Left ventricle myocardium inferior (tissue), 1 donor: ENCODE data around the gene PDZD4. TPM values are rescaled to one million over a fixed set of nuclear protein-coding genes. Genes with fewer than 3 reads are reported as not detected.

ENCODE experiments used
- DNase-seq: peaks from one replicate; pipeline ENCODE4 v3.0.0-alpha.2; 2020
- H3K27ac ChIP-seq: fragments of 200-600 bp; replicated peaks from 2 replicates; pipeline ENCODE4 v1.8.0; 2021
- H3K27me3 ChIP-seq: fragments of 200-600 bp; 2 replicates; pipeline ENCODE4 v1.8.0; 2021; ENCODE audit warnings: low read depth
- H3K36me3 ChIP-seq: fragments of 200-600 bp; 2 replicates; pipeline ENCODE4 v1.8.0; 2021
- H3K4me1 ChIP-seq: fragments of 200-600 bp; 2 replicates; pipeline ENCODE4 v1.8.0; 2021
- H3K4me3 ChIP-seq: fragments of 200-600 bp; 2 replicates; pipeline ENCODE4 v1.8.0; 2021; ENCODE audit warnings: mild to moderate bottlenecking, moderate library complexity
- H3K9me3 ChIP-seq: fragments of 200-600 bp; replicated peaks from 2 replicates; pipeline ENCODE4 v1.8.0; 2021
- CTCF ChIP-seq: fragments of 200-600 bp; IDR thresholded peaks from 2 replicates; pipeline ENCODE4 v1.8.0; 2021; ENCODE audit warnings: antibody characterized with exemption, mild to moderate bottlenecking, borderline replicate concordance
- intact Hi-C: fragments of 100-400 bp; cut with micrococcal nuclease; formaldehyde crosslinking; loops from one replicate; pipeline ENCODE4 v1.11.0; 2022
- total RNA-seq: library from RNA; stranded (reverse); fragmentation: NEBNext Ultra II Directional; extraction: Animal tissue kit (Norgen Biotek cat#: 25700); gene quantifications from one replicate; pipeline ENCODE4 v1.2.1, GENCODE V29; 2021
- donor health status: DM: no; HTN: yes; CAD: no; lungs with severe emphysema.

PDZD4 gene
- total RNA-seq, 1 donor from 2014 or later = 4.5 TPM

DNA sequence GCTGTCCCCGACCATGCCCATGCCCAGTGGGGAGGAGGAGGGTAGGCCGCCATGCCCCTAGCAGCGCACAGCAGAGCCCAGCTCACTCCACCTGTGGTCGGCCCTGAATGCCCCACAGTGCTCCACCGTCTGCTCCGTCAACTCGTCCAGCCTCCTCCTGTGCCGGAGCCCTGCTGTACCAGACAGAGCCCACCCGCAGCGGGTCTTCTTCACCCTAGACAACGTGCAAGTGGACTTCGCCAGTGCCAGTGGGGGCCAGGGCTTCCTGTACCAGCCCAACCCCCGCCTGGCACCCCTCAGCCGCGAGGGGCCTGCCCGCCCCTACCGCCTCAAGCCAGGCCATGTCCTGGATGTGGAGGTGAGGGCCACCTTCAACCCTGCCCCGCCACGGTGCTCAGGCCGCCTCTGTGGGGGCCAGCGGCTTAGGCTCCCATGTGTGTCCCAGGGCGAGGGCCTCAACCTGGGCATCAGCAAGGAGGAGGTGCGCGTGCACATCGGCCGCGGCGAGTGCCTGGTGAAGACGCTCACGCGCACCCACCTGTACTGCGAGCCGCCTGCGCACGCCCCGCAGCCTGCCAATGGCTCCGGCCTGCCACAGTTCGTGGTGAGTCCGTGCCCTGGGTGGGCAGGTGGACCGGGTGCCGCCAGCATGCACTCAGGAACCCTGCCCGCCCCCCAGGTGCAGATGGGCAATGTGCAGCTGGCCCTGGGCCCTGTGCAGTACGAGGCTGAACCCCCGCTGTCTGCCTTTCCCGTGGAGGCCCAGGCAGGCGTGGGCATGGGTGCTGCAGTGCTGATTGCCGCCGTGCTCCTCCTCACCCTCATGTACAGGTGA, 56.4 kb downstream of the PDZD4 start:
- Histone ChIP-seq H3K27me3 (no peaks in the 10 kb centered on the region), H3K4me1 (no peaks in the 10 kb centered on the region), H3K27ac (no peak overlapping the region), H3K9me3 (no peaks in the 10 kb centered on the region), H3K36me3 (no peaks in the 10 kb centered on the region), H3K4me3 (no peak overlapping the region)
- intact Hi-C loops = no loop called here
- TF ChIP-seq CTCF = no peak
- DNase-seq = peak; percentile 3

- Histone ChIP-seq H3K9me3 (no peaks in the 10 kb centered on the region), H3K27ac (no peak overlapping the region), H3K27me3 (no peaks in the 10 kb centered on the region), H3K4me3 (no peak overlapping the region), H3K4me1 (no peaks in the 10 kb centered on the region), H3K36me3 (no peaks in the 10 kb centered on the region)
- no peak for TF ChIP-seq CTCF
- DNase-seq = no peak
- intact Hi-C loops = no loop called here
These were observed 57.1 kb downstream of the PDZD4 start for GRCh38 chrX:153773218-153773611.

- no peak for TF ChIP-seq CTCF
- no peak for DNase-seq
- no peak overlapping the region for H3K27ac ChIP-seq
- H3K9me3 ChIP-seq = no peaks in the 10 kb centered on the region
- H3K4me3 ChIP-seq = no peak overlapping the region
- H3K36me3 ChIP-seq = no peaks in the 10 kb centered on the region
- H3K4me1 ChIP-seq = no peaks in the 10 kb centered on the region
- no peaks in the 10 kb centered on the region for H3K27me3 ChIP-seq
- intact Hi-C loops = no loop called here
These were observed 57.8 kb downstream of the PDZD4 start for GRCh38 chrX:153772316-153773217.

- TF ChIP-seq CTCF = no peak
These were observed 58.7 kb downstream of the PDZD4 start for GRCh38 chrX:153771415-153772315.

More at GRCh38 chrX:153771415-153772315, 58.7 kb downstream of the PDZD4 start:
- H3K36me3 ChIP-seq = no peaks in the 10 kb centered on the region
- H3K4me3 ChIP-seq = no peak overlapping the region
- intact Hi-C loops = no loop called here
- no peaks in the 10 kb centered on the region for H3K27me3 ChIP-seq
- H3K4me1 ChIP-seq = no peaks in the 10 kb centered on the region
- no peak for DNase-seq
- H3K9me3 ChIP-seq = no peaks in the 10 kb centered on the region
- no peak overlapping the region for H3K27ac ChIP-seq
